Aorta (tissue), 5 donors: ENCODE measurements around the gene ACER3. TPM values are rescaled to one million over a fixed set of nuclear protein-coding genes. Genes with fewer than 3 reads are reported as not detected.
A peak's percentile ranks its signal among the peaks of the same experiment; 100 is the strongest.
"Not testable (repeated sequence)": the region's sequence is repeated elsewhere in the genome, so short reads cannot be mapped to it uniquely, and the experiment has no call there.

Experiments
- ATAC-seq: fragments of 200-7000 bp; cut with Tn5 transposase; one replicate; pipeline ENCODE4 v1.9.1; 2022; ENCODE audit warnings: moderate library complexity; ENCODE audit not compliant: low FRiP score
- DNase-seq, 2 donors: peaks; one replicate each; pipeline ENCODE4 v3.0.0-alpha.2; 2020
- H3K27ac ChIP-seq, 2 donors: one replicate each; pipeline ENCODE4 v1.5.1; 2013; ENCODE audit warnings: low read length in 2 of 2, mild to moderate bottlenecking in 2 of 2, moderate library complexity in 2 of 2, control low read depth in 1 of 2, inconsistent platforms in 1 of 2, low read depth in 1 of 2
- H3K27me3 ChIP-seq, 2 donors: one replicate each; pipeline ENCODE4 v1.6.1; 2013; ENCODE audit warnings: control low read depth in 1 of 2, low read length in 1 of 2, mild to moderate bottlenecking in 1 of 2, moderate library complexity in 1 of 2; ENCODE audit not compliant: insufficient read depth in 2 of 2, control insufficient read depth in 1 of 2
- H3K36me3 ChIP-seq, 2 donors: one replicate each; pipeline ENCODE4 v1.6.1; 2013; ENCODE audit warnings: control low read depth in 1 of 2, low read length in 1 of 2, mild to moderate bottlenecking in 1 of 2; ENCODE audit not compliant: insufficient read depth in 2 of 2, control insufficient read depth in 1 of 2
- H3K4me1 ChIP-seq, 2 donors: one replicate each; pipeline ENCODE4 v1.6.1; 2013; ENCODE audit warnings: low read length in 2 of 2, control low read depth in 1 of 2, mild to moderate bottlenecking in 1 of 2, moderate library complexity in 1 of 2; ENCODE audit not compliant: insufficient read depth in 2 of 2, control insufficient read depth in 1 of 2
- H3K4me3 ChIP-seq, 2 donors: one replicate each; pipeline ENCODE4 v1.5.1; 2013; ENCODE audit warnings: low read length in 2 of 2, control low read depth in 1 of 2, mild to moderate bottlenecking in 1 of 2
- H3K9me3 ChIP-seq: one replicate; pipeline ENCODE4 v1.6.1; 2013; ENCODE audit warnings: mild to moderate bottlenecking, low read length; ENCODE audit not compliant: control insufficient read depth
- WGBS, 2 donors: extraction: QIAGEN DNeasy Blood & Tissue Kit; methylation state at CpG; one replicate each; pipeline ENCODE4 v1.1.7; 2013; 5-methylcytosine and 5-hydroxymethylcytosine counted together
- intact Hi-C, 2 donors: fragments of 100-400 bp; cut with DNase I; formaldehyde crosslinking; loops; one replicate each; pipeline versions ENCODE4 v1.14.2 to v1.15.0; 2022
- polyA plus RNA-seq, 2 donors: library from polyadenylated mRNA; stranded (reverse); fragments of 200-250 nt; gene quantifications; one replicate each; pipeline ENCODE4 v1.2.3, GENCODE V29; 2013
- total RNA-seq, 2 donors: library from RNA; stranded (reverse); fragmentation: NEBNext Ultra II Directional; extraction: Animal tissue kit (Norgen Biotek cat#: 25700); gene quantifications; one replicate each; pipeline ENCODE4 v1.2.1, GENCODE V29; 2021
- donor health status: healthy with polysubstance abuse.
- donor health status: Bipolar disorder and iron deficiency.
- donor health status: DM: no; HTN: no; CAD: no.
- donor health status: DM: no; HTN: no; CAD: no.
- donor health status: DM: yes; HTN: yes; CAD: no.

Gene ACER3
- total and polyA plus RNA-seq, 4 donors = 3.6 to 27.3 (median 10.9) TPM

DNA sequence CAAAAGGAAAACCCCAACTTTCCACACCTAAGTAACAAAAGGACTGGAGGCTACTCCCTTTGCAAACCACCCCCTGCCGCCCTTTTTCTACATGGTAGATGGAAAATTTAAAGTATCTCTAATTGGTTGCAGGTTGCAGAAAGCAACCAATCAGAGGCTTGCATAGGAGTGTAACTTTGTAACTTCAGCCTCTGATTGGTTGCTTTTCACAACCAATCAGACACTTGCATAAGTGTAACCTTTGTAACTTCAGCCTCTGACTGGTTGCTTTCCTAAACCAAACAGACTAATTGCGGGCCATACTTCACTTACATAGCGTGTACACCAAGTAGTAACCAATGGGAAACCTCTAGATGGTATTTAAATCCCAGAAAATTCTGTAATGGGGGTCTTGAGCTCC lies 16.8 kb upstream of the ACER3 start:
- intact Hi-C loops = no loop called here
- Histone ChIP-seq H3K4me1 (no peaks in the 10 kb centered on the region), H3K9me3 (no peaks in the 10 kb centered on the region), H3K36me3 (no peaks in the 10 kb centered on the region), H3K4me3 (no peak overlapping the region), H3K27me3 (no peaks in the 10 kb centered on the region), H3K27ac (no peak overlapping the region)
- ATAC-seq = no peak
- no peak for DNase-seq
- 95 to 99% methylated on average over 3 of the region's 3 CpGs for WGBS, 2 donors

DNA sequence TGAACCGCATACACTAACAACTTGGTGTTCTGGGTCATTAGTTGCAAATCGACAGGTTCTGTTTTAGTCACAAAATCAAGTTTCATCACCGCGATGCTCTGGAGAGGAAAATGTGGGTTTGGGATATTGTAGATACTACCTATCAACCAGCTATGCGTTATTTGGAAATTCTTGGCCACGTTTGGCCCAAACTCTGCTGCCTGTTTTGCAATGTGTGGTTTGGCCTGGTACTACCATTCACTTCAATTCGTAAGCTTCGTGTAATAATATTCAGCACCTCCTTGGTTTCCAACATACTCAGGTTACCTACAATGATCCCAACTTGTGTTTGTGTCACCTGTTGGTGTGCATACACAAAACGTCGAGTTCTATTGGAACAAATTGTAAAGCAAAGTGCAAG lies 16.2 kb upstream of the ACER3 start:
- no peaks in the 10 kb centered on the region for H3K4me1 ChIP-seq
- no peak for DNase-seq
- no peaks in the 10 kb centered on the region for H3K27me3 ChIP-seq
- H3K9me3 ChIP-seq = no peaks in the 10 kb centered on the region
- no peak overlapping the region for H3K4me3 ChIP-seq
- no peak overlapping the region for H3K27ac ChIP-seq
- 86 to 92% methylated on average over 10 of the region's 10 CpGs for WGBS, 2 donors
- no peaks in the 10 kb centered on the region for H3K36me3 ChIP-seq
- intact Hi-C loops = no loop called here
- no peak for ATAC-seq

DNA sequence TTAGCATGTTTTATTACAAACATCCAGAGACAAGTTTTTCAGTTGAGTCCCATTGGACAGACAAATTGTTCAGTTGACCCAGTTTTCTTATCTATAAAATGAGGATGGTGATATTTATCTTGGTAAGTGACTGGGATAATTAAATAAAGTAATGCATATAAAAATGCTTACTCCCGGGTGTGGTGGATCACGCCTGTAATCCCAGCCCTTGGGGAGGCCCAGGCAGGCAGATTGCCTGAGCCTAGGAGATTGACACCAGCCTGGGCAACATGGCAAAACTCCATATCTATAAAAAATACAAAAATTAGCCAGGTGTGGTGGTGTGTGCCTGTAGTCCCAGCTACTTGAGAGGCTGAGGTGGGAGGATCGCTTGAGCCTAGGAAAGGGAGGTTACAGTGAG lies 15.6 kb upstream of the ACER3 start:
- H3K9me3 ChIP-seq = no peaks in the 10 kb centered on the region
- H3K27me3 ChIP-seq = no peaks in the 10 kb centered on the region
- intact Hi-C loops = no loop called here
- DNase-seq (no peak), ATAC-seq (no peak)
- H3K27ac ChIP-seq = no peak overlapping the region
- no peaks in the 10 kb centered on the region for H3K4me1 ChIP-seq
- H3K4me3 ChIP-seq = no peak overlapping the region
- 87 to 91% methylated on average over 3 of the region's 3 CpGs for WGBS, 2 donors
- H3K36me3 ChIP-seq = no peaks in the 10 kb centered on the region

DNA sequence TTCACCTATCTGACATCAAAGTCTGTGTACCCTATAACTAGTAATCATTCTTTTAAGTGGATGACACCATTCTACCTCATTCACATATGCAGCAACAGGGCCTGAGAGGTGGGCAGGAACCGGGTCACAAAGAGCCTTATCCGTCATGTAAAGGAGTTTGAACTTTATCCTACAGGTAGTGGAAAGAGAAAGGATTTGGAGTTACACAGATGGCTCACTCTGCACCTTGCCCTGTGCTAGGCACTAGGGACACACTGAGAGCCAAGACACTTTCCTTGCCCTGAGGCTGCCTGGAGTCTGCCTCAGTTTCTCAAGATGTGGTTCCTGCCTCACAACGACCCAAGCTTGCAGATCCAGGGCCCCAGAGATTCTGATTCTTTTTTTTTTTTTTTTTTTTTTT lies 14.3 kb upstream of the ACER3 start:
- ATAC-seq = no peak
- Histone ChIP-seq H3K4me1 (peaks cover 4% of the 10 kb centered on the region in 2 donors), H3K9me3 (no peaks in the 10 kb centered on the region), H3K27me3 (no peaks in the 10 kb centered on the region), H3K4me3 (no peak overlapping the region), H3K27ac (no peak overlapping the region), H3K36me3 (no peaks in the 10 kb centered on the region)
- WGBS, 2 donors = 89 to 93% methylated on average over 3 of the region's 3 CpGs
- no peak for DNase-seq
- intact Hi-C loops = no loop called here

DNA sequence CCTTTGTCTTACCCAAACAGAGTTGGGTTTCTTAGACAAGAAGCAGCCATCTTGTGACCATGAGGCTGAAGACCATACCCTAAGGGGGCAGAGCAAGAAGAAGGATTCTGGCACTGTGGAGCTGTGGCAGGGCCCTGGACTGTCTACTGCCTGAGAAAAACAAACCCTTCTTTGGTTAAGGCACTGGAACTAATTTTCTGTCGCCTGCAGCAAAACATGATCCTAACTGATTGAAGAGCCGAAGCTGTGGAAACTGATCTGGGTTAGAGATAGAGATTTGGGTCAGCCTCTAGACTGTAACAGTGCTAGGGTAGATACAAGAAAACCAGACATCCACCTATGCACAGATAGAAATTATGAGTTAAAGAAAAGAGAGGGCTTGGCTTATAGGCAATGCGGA lies 11.3 kb upstream of the ACER3 start:
- ATAC-seq = no peak
- no peak for DNase-seq
- Histone ChIP-seq H3K9me3 (no peaks in the 10 kb centered on the region), H3K27ac (no peak overlapping the region), H3K27me3 (no peaks in the 10 kb centered on the region), H3K4me1 (peaks cover 4% of the 10 kb centered on the region in 2 donors), H3K36me3 (no peaks in the 10 kb centered on the region), H3K4me3 (no peak overlapping the region)
- 99 to 100% methylated on average over 3 of the region's 3 CpGs for WGBS, 2 donors
- intact Hi-C loops = no loop called here

DNA sequence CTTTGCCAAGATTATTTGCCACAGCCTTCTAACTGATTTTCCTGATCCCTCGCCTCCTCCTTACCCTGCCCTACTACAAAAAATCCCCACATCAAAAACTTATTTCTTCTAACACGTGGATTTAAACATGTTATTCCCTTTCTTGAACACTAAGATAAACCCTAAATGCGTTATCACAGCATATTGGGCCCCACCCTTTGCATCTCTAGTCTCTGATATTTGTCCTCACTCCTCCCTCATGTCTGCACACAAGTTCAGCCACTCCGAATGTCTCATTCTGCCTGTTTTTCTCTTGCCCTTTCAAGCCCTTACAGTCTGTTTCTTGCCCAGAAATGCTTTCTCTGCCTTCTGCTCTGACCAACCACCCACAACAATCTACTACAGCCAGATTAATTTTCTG lies 10.6 kb upstream of the ACER3 start:
- Histone ChIP-seq H3K27ac (no peak overlapping the region), H3K27me3 (no peaks in the 10 kb centered on the region), H3K4me1 (peaks cover 4% of the 10 kb centered on the region in 2 donors), H3K36me3 (no peaks in the 10 kb centered on the region), H3K4me3 (no peak overlapping the region), H3K9me3 (no peaks in the 10 kb centered on the region)
- ATAC-seq (no peak), DNase-seq (no peak)
- intact Hi-C loops = no loop called here
- 58 to 59% methylated on average over 4 of the region's 4 CpGs for WGBS, 2 donors

DNA sequence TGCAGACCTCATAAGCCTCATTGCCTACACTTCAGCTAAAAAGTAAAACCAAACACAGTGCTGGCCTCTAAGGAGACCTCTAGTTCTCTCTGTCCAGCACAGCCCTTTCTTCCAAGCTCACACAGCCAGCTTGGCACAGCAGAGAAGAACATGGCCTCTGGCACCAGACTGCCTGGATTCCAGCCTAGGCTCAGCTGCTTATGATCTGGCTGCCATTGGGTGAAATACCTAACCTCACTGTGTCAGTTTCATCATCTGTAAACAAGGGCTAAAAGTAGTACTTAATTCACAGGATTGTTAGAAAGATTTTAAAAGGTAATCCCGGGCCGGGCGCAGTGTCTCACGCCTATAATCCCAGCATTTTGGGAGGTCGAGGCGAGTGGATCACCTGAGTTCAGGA lies 9.9 kb upstream of the ACER3 start:
- ATAC-seq (peak; percentile 79), DNase-seq (peak in 1 of 2 donors; percentile 63)
- Histone ChIP-seq H3K4me1 (peaks cover 4% of the 10 kb centered on the region in 2 donors), H3K4me3 (no peak overlapping the region), H3K36me3 (no peaks in the 10 kb centered on the region), H3K9me3 (no peaks in the 10 kb centered on the region), H3K27me3 (no peaks in the 10 kb centered on the region), H3K27ac (peak overlapping the region in 1 of 2 donors; percentile 10)
- intact Hi-C loops = no loop called here
- WGBS, 2 donors = 48 to 56% methylated on average over 6 of the region's 6 CpGs

DNA sequence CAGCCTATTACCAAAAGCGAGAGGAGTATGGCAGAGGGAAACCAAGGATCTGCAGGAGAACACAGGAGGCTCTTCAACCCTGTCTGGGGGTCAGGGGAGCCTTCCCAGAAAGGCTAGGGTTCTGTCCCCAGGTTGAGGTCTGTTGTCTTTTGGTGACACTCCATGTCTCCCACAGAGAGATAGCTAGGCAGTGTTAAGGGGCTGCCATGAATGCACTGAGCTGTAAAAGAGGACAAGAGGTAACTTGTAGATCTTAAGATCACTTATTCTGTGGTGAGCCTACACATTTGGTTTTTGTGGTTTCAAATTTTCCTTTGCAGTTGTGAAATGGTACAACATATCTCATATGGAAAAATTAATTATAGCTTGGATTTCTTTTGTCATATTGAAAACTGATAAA lies 6.0 kb upstream of the ACER3 start:
- H3K9me3 ChIP-seq = no peaks in the 10 kb centered on the region

DNA sequence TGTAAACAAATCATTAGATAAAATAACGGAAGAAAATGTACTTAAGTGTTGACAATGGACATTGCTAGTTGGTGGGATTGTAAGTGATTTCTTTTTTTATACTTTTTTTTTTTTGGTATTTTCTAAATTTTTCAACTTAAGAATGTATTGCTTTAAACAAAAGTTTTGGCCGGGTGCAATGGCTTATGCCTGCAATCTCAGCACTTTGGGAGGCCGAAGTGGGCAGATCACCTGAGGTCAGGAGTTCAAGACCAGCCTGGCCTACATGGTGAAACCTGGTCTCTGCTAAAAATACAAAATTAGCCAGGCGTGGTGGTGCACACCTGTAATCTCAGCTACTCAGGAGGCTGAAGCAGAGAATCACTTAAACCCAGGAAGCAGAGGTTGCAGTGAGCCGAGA lies 5.0 kb upstream of the ACER3 start:
- H3K4me3 ChIP-seq, H3K27ac ChIP-seq, H3K36me3 ChIP-seq, ATAC-seq, H3K4me1 ChIP-seq, H3K27me3 ChIP-seq, DNase-seq, H3K9me3 ChIP-seq: not testable (repeated sequence)
- intact Hi-C loops = loop anchor here in 1 of 2 donors (5.0 kb wide), 1 partner anchor 48 kb away; no protein-coding TSS in a partner anchor
- 76 to 84% methylated on average over 5 of the region's 5 CpGs for WGBS, 2 donors

More for the DNA sequence above, 6.0 kb upstream of the ACER3 start:
- H3K36me3 ChIP-seq = no peaks in the 10 kb centered on the region
- H3K27ac ChIP-seq = no peak overlapping the region
- ATAC-seq (no peak), DNase-seq (no peak)
- WGBS, 2 donors = 100% methylated on average over 1 of the region's 1 CpG
- intact Hi-C loops = loop anchor here in 1 of 2 donors (5.0 kb wide), 1 partner anchor 47 kb away; no protein-coding TSS in a partner anchor
- no peaks in the 10 kb centered on the region for H3K27me3 ChIP-seq
- no peak overlapping the region for H3K4me3 ChIP-seq
- peaks cover 4% of the 10 kb centered on the region in 2 donors for H3K4me1 ChIP-seq
